HG03520 (cell line): Measurements from ENCODE around the gene TIMM10.
"Not testable (repeated sequence)": the region's sequence is repeated elsewhere in the genome, so short reads cannot be mapped to it uniquely, and the experiment has no call there.

Experiments
- ATAC-seq: cut with Tn5 transposase; IDR thresholded peaks from one replicate; pipeline ENCODE4 v1.9.1; 2021; ENCODE audit warnings: mild to moderate bottlenecking, moderate library complexity; ENCODE audit not compliant: unreplicated experiment

Gene TIMM10

DNA sequence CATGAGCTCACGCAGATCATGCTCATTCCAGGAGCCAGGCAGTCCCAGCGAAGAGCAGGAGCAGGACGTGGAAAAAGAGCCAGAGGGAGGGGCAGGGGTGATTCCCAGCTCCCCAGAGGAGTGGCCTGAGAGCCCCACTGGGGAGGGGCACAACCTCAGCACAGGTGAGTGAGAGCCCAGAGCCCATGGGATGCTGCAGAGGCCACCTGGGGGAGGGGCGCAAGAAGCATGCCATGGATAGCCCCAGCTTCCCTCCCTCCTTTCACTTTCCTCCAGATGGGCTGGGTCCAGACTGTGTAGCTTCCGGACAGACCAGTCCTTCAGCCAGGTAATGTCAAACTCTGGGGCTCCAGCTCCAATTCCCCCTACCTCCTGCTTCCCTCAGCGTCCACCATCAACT lies 13.0 kb upstream of the TIMM10 start:
- ATAC-seq = no peak

DNA sequence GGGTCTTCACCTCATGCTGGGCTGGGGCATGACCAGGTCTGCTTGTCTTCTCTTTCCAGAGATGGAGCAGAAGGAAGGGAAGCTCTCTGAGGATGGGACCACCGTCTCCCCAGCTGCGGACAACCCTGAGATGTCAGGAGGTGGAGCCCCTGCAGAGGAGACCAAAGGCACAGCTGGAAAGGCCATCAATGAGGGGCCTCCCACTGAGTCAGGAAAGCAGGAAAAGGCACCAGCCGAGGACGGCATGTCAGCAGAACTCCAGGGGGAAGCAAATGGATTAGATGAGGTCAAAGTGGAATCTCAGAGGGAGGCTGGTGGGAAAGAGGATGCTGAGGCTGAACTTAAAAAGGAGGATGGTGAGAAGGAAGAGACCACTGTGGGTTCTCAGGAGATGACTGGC lies 12.0 kb upstream of the TIMM10 start:
- no peak for ATAC-seq

DNA sequence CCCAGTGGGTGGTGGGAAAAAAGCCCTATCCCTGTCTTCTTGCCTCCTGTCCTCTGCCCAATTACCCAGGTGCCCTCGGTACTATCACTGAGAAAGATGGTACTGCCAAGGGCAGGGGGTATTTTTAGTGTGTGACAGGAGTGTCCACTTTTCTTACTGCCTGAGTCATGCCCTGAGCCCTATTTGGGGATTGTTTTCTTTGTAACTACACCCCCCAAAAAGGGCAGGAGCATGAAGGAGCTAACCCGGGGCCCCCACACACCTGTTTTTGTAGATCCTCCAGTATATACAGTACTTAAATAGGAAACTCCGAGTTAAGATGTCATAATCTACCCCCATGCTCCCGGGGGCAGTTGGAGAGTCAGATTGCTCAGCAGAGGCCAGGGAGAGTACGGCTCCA lies 10.6 kb upstream of the TIMM10 start:
- no peak for ATAC-seq

DNA sequence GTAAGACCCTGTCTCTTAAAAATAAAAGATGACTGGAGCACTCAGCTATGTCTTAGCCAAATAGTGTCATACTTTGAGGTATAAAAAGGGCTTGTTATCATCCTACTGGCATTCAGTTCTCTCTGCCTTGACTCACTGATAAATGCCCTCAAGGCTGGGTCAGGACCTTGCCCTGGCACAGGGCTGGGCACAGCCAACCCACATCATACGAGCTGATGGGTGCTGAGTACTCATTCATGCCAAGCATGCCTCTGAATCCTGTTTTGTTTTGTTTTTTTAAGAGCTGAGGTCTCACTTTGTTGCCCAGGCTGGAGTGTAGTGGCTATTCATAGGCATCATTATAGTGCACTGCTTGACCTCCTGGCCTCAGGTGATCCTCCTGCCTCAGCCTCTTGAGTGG lies 8.8 kb upstream of the TIMM10 start:
- no peak for ATAC-seq

DNA sequence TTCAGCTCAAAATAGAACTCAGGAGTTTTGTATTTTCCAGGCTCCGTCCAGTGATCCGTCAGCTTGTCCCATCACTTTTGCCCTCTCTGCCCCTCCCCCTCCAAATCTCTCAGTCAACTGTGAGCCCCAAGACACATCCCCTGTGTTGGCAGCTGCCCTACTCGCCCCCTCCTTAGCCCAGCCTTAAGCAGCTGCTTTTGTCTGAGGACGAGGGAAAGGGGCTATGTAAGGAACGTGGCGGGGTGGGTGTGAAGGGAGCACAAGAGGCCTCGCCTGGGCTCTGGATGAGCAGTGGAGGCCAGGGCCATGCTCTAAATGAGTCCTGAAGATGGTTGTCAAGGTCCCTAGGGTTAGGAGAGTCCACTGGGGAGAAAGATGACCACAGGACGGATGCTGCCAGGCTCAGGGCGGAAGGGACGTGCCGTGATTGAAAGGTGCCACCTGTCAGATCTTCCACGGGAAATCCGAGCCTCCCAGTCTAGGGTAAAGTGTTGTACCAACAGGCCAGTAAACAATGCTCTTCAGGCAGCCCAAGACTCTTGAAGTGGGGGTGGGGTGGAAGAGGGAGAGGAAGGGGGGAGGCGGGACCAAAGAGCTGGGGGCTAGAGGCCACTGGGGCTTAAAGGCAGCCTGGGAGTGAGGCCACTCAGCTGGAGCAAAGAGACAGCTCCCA lies 6.5 kb upstream of the TIMM10 start, which contains the start of gene SMTNL1:
SMTNL1 (plus strand) TSS at position 649 of the 673 bp plus-strand sequence. CDS start 5,048 bp downstream, outside the sequence.
- no peak for ATAC-seq

DNA sequence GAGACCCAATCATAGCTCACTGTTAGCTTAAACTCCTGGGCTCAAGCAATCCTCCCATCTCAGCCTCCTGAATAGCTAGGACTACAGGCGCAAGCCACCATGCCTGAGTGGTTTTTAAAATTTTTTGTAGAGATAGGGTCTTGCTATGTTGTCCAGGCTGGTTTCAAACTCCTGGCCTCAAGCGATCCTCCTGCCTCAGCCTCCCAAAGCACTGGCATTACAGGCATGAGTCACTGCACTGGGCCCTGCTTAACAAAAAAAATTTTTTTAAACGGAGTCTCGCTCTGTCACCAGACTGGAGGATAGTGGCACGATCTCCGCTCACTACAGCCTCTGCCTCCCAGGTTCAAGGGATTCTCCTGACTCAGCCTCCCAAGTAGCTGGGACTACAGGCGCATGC lies 3.9 kb upstream of the TIMM10 start:
- not testable (repeated sequence) for ATAC-seq

DNA sequence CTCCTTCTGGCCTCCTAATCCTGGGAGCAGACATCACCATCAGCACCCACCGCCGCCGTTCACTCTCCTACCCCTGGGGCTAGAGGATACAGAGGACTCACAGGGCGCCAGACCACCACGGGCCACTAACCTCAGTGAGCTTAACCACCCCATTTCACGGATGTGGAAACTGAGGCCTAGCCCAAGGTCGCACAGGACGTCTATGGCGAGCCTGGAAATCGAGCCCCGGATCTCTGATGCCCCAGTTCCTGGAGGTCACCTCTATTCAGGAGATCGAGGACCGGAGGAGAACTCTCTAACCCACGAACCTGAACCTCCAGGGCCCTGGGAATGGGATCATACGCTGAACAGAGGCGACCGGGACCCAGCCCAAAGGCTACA lies 349 bp downstream of the TIMM10 start:
- ATAC-seq = no peak

DNA sequence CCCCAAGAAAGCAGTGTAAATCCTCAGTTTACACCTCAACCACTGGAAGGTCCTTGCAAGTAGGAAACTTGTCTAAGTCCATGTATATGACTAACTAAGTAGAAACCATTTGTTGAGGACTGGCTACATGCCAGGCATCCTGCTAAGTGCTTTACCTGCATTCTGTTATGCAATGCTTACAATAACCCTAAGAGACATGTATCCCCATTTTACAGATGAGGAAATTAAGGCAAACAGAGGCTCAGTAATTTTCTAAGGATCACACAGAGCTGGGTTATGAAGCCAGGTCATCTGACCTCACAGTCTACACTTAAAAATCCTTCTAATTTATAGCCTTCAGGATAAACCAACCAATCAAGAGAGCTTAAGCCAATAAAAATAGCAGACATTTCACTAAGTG lies 1.5 kb downstream of the TIMM10 start:
- ATAC-seq = no peak

DNA sequence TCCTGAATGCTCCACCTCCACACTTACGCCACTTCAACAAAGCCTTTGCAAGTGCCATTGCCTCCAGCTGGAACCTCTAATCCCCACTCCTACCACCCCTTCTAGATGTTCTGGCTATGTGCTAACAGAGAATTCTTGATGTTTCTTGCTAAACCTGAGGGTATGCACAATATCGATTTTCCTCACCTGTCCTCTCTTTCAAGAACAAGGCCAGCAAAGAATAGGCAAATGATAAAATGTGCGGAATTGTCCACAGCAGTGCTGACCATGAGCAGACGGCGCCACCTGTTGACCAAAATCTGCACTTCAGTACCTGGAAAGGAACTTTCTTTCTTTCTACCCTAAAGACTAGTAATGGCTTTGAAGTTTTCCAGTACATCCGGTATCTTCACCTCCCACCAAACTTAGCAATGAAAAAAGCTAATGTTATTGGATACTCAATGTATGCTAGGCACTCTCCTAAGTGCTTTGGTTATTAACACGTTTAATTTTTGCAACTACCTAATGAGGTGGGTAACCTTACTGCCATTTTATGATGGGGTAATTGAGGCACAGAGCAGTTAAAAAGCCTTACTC lies 3.4 kb downstream of the TIMM10 start:
- ATAC-seq = no peak

DNA sequence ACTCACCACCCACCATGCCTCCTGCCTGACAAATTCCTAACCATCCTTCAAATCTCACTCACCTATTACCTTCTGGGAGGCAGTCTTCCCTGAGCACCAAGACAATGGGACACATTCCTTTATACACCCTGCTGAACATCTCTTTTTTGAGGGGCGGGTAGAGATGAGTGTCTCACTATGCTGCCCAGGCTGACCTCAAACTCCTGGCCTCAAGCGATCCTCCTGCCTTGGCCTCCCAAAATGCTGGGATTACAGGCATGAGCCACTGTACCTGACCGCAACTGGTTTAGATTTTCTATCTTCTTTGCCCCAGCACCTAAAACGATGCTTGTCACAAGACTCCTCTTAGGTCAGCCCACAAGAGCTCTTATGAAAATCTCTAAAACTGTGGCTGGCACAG lies 7.1 kb downstream of the TIMM10 start:
- no peak for ATAC-seq

DNA sequence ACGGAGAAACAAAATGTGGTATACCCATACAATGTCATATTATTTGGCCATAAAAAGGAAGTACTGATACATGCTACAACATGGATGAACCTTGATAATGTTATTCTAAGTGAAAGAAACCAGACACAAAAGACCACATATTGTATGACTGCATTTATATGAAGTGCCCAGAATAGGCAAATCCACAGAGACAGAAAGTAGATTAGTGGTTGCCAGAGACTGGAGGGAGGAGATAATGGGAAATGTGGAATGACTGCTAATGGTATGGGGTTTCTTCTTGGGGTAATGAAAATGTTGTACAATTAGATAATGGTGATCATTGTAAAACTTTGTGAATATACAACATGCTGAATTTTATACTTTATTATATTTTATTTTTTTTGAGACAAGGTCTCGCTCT lies 9.4 kb downstream of the TIMM10 start:
- no peak for ATAC-seq

DNA sequence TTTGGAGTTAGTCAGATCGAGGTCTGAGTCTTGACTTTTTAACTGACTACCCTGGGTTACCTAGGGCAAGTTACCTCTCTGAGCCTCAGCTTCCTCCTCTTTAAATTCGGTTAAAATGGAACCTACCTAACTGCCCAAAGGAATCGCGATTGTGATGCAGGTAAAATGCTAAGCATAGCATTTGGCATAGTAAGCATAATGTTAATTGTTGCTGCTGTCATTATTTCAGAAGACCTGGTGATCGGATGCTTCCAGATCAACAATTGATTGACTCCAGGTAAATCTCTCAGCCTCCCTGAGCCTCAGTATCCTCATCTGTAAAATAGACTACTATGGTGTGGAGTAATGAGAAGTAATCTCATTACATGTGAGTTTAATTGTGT lies 14.5 kb downstream of the TIMM10 start:
- ATAC-seq = no peak

DNA sequence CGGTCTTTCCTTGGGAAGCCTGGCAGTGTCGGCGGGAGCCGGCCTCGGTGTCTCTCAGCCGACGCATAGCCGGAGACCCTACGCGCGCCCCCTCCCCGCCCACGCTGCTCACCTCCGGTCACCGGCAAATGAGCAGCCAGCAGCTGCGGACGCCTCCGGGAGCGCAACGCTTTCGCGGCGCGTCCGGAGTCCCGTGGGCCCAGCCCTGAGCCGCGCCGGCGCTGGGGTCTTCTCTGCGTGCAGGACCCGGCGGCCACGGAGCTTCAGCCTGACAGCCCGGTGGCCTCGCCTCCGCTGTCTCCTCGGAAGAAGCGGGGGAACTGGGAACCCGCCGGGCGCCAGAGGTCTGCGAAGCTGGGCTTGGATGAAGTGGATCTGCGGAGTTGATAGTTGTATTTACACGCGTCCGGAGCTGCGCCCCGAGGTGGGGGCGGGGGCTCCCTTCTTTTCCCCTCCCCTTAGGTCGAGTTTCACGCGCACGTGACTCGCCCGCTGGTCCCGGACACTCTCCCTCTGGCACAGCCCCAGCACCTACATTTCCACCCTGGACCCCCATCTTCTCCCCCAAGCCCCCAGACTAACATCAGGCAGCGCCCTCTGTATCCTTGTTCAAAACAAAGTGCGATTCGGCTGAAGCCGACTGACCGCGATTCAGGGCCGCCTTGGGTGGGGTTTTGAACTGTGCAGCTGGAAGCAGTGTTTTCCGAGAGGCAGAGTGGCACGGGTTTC lies 15.1 kb downstream of the TIMM10 start, which contains the start of gene SLC43A1:
SLC43A1 (minus strand) TSS at position 371 of the 729 bp plus-strand sequence. CDS start 1,591 bp downstream, outside the sequence.
- peak; percentile 37 for ATAC-seq

DNA sequence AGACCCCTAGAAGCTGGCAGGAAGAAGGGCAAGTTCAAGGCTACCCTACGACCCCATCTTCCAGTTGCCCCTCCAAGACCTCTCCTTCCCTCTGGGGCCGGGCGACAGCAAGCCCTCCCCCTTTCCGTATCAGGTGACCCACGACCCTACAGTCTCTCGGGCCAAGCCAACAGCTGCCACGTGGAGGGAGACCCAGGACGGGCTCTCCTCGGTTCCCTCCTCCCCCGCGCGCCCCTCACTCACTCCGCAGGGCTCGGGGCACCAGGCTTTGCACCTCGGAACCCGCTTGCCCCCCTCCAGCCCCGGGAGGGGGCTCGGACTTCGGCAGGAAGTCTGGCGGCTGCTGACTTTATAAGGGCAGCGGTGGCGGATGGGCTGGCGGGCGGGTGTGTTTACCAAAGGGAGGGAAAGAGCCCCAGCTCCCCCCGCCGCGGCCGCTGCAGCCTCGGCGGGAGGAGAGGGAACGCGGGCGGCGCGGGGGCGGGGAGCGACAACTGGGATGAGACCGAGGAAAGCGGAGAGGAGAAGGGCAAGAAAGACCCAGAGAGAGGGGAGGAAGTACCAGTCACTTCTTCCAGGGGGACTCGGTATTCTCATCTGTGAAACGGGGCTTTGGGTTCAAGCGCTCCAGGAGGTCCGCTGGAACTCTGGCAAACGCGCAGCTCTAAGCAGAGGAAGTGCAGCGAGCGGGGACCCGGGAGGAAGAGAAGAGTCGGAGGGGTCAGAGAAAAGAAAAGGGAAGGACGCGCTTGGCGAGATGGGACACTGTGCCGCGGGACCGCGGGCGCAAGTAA lies 15.8 kb downstream of the TIMM10 start:
- ATAC-seq = peak; percentile 29

DNA sequence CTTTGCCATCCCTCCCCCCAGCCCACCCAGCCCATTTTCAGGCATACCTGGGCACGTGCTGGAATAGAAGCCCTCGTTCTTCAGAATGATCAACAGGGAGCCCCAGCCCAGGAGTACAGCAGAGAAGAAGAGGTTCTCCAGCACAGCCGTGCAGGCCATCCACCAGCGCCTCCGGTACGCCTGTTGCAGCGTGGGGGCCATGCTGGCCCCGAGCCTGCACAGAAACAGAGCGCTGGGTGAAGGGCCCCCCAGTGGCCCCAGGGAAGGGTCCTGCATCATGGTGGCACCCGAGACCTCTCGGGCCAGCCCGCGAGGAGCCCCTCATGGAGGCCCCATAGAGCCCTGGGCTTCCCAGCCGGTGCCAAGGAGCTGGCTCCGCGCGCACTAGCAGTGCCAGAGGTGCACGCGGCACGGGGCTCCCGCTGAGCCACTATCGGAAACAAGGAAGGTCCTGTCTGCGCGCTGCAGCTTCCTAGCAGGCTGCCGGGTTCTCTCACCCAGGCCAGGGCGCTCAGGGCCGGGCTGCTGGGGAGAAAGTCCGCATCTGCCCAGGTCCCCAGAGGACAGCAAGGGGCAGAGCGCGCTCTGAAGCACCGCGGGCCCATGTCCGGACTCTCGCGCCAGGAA lies 16.5 kb downstream of the TIMM10 start:
- peak; percentile 37 for ATAC-seq

DNA sequence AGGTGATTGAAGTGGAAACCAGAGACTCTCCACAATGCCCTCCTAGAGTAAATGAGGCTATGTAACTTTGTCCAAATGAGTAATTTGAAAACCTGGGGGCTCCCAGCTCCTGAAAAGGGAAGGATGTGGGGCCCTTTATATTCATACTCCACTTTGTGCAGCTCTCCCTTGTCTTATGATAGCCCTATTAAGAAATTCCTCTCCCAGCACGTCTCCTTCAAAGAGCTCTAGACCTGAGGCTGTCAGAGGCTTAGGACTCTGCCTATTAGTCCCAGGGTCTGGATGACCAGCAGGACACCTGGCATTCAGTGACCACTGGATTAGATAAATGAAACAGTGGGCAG lies 17.1 kb downstream of the TIMM10 start:
- ATAC-seq = no peak

DNA sequence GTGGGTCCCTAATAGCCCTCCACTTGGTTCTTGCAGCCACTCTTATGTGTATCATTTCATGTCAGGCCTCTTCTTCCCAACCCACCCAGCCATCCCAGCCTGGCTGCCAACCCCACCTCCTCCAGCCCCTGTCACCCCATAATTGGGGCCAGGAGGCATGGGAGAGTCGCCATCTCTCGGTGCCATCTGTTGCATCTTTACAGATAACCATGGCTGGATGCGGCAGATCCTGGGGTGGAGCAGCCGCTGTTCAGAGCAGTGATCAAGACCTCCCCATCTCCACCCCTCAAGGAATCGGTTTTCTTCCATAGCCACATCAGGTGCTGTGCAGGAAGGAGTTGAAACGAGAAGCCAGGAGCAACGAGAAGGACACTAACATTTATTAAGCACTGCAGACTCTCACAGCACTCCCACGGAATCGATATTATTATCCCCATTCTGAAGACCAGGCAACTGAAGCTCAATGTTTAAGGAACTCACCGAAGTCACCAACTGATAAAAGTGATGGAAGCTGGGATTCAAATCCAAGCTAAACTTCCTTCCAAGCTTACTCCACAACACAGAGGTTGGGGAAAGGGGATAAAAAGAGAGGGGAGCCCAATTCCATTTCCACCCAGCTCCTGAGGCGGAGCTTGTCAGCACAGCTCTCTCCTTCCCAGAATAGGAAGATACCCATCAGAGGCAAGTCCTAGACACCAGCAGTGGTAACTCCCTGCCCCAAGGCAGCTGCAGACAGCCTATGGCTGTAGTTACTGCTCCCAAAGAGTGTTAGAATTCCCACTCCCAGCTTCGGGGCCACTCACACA lies 17.7 kb downstream of the TIMM10 start:
- ATAC-seq = no peak

DNA sequence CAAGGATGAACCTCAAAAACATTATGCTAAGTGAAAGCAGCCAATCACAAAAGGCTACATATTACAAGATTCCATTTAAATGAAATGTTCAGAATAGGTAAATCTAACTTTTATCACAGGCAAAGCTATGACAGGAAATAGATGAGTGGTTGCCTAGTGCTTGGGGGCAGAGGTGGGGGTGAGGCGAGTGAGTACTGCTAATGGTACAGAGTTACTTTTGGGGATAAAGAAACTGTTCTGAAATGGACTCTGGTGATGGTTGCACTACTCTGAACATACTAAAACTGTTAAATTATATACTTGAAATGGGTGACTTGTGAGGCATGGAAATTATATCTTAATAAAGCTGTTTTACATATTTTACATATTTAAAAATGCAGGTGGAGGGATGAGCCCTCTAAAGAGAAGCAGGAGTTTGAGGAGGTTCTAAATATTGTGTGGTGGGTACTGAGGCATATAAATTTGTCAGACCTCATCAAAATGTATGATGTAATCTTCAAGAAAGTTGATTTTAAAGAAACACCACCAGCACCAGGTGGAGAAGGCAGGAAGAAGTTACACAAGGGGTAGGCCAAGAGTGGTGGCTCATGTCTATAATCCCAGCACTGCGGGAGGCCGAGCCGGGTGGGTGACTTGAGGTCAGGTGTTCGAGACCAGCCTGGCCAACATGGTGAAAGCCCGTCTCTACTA lies 18.7 kb downstream of the TIMM10 start:
- ATAC-seq = no peak

DNA sequence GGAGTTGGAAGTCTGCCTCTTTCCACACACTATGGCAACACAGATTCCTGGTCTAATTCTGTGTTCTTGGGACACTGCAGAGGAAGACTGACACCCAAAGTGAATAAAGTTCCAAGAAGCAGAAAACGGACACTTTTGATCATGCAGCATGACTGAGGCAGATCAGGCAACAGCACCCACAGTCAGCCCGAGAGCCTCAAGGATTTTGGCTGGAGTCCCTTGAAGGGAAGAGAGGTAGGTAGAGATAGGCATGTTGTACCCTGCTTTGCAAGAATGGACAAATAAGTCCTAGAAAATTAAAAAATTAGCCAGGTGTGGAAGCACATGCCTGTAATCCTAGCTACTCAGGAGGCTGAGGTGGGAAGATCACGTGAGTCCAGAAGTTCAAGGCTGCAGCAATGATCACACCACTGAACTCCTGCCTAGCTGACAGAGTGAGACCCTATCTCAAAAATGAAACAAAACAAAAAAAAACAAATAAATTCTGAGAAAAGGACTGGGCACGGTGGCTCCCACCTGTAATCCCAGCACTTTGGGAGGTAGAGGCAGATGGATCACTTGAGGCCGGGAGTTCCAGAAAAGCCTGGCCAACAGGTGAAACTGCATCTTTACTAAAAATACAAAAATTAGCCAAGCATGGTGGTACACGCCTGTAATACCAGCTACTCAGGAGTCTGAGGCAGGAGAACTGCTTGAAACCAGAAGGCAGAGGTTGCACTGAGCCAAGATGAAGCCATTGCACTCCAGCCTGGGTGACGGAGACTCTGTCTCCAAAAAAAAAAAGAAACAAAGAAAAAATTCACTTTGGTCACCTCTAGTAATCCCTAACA lies 22.0 kb downstream of the TIMM10 start:
- no peak for ATAC-seq
